Measurements from ENCODE around the gene GIPR.
"Not testable (repeated sequence)": the region's sequence is repeated elsewhere in the genome, so short reads cannot be mapped to it uniquely, and the experiment has no call there.

Gene GIPR, protein sequence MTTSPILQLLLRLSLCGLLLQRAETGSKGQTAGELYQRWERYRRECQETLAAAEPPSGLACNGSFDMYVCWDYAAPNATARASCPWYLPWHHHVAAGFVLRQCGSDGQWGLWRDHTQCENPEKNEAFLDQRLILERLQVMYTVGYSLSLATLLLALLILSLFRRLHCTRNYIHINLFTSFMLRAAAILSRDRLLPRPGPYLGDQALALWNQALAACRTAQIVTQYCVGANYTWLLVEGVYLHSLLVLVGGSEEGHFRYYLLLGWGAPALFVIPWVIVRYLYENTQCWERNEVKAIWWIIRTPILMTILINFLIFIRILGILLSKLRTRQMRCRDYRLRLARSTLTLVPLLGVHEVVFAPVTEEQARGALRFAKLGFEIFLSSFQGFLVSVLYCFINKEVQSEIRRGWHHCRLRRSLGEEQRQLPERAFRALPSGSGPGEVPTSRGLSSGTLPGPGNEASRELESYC

GRCh38 chr19:45667620-45668341, at the start of gene GIPR:
TSS of gene GIPR (plus strand) at chr19:45668221. CDS start at chr19:45669521, 1,300 bp downstream.
- DNase-seq = peak; percentile 60

DNA sequence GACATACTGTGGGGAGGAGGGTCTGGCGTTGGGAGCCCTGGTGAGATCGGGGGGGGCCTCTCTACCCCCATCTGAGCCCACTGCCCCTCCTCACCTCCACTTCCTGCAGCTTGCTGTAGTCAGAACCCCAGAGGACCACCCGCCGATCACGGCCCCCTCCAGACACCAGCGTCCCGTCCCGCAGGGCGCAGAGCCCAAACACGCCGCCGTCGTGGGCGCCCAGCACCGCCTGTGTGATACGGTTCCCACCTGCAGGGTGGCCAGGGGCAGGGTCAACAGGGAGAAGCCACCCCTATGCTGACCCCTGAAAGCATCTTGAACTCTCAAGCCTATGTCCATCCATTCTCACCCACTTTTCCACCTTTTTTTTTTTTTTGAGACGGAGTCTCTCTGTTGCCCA, 46.6 kb upstream of the GIPR start:
- DNase-seq = no peak

DNA sequence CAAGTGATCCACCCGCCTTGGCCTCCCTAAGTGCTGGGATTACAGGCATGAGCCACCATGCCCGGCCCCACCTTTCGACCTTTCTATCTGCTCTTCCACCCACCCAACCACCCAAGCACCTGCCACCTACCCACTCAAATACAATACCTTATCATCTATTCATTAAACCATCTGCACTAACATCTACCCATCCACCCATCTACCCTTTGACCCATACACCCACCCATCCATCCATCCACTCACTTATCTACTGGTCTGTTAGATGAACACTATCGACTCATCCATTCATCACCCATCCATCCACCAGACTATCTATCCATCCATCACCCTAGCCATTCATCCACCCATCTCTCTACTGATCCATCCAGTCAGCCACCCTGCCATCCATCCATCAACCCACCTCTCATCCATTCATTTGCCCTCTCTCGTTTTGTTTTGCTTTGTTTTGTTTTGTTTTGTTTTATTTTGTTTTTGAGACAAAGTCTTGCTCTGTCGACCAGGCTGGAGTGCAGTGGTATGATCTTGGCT, 46.0 kb upstream of the GIPR start:
- no peak for DNase-seq

DNA sequence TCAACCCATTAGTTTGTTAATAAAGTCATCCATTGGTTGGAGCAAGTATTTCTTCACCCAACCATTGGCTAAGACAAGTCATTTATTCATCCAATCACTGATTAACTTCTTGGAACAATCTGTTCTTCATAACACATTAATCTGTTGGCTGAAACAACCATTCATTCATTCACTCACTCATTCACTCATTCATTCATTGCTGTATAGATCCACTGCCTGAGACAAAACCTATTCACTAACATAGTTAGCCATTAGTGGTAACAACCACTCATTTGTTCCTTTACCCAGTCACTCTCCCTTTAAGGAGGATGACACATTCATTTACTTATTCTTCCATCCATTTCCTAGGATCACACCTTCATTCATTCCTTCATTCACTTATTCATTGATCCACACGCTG, 44.0 kb upstream of the GIPR start:
- no peak for DNase-seq

DNA sequence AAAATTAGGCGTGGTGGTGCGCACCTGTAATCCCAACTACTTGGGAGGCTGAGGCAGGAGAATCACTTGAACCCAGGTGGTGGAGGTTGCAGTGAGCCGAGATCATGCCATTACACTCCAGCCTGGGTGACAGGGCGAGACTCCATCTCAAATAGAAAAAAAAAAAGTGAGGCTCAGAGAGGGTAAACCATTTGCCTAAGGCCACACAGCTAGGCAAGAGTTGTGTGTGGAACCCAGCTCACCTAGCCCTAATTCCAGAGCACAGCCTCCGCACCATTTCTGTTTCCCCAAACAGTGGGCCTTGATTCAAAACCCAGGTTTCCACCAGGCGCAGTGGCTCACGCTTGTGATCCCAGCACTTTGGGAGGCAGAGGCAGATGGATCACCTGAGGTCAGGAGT, 39.8 kb upstream of the GIPR start:
- not testable (repeated sequence) for DNase-seq

DNA sequence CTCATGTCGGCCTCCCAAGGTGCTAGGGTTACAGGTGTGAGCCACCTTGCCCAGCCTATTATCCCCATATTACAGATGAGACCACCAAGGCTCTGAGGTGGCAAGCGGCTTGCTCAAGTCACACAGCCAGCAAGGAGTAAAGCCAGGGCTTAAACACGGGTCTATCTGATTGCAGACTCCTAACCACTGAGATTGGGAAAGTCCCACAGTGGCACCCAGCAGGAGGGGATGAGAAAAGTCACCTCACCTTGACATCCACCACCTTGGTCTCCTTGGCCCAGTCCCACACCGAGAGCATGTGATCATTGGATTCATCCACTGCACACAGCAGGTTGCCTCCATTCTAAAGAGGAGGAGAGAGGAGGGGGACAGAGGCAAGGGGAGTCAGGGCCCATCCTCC, 38.3 kb upstream of the GIPR start:
- DNase-seq = no peak

DNA sequence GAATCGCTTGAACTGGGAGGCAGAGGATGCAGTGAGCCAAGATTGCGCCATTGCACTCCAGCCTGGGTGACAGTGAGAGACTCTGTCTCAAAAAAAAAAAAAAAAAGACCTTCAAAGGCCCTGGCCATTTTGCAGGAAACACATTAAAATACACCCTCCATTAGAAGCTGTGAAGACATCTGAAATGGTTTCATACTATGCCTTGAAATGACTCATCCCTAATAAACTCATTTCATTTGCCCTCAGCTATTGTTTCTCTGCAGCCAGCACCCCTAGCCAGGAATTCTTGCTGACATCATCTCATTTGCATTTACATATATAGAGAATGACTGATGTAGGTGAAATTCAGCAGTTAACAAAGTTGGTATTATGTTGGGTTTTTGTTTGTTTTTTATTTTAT, 37.6 kb upstream of the GIPR start:
- DNase-seq = no peak

- DNase-seq = peak; percentile 42
Measured at GRCh38 chr19:45632468-45633196, 35.4 kb upstream of the GIPR start.

- no peak for DNase-seq
Measured at GRCh38 chr19:45636275-45636674, 31.7 kb upstream of the GIPR start.

GRCh38 chr19:45636902-45637301, 31.1 kb upstream of the GIPR start:
- DNase-seq = no peak

- DNase-seq = no peak
Measured at GRCh38 chr19:45637890-45638667, 29.9 kb upstream of the GIPR start.

DNA sequence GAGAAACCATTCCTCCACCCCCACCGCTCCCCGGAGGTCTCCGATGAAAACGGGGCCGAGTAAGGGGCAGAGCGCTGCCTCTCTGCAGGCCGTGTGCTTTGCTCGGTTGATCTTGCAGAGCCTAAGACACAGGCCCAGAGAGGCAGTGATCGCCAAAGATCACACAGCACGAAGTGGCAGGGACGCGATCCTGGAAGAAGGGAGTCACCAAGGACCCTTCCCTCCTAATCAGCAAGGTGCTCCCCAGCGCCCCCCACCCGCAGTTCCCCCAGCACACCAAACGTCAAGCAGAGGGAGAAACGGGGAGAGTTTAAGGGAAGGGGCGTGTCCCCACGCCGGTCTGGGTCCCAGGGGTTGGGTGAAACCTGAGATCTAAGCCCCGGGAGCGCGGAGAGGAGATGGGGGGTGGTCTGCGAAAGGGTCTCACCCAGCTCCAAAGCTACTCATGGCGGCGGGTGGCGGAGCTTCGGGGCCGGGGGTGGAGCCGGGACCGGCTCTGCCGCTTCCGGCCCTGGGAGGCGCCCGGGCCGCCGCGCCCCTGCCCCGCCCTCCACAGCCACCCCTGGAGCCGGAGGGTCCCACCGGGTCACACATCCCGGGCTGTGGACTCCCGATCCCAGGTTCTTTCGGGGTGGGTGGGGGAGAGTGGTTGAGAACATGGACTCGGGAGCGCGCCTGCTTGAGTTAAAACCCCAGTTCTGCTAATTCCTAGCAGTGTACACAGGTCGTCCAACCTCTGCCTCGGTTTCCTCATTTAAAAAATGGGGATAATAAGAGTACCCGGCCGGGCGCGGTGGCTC, 28.9 kb upstream of the GIPR start, which contains the start of gene EML2:
EML2 (minus strand) TSS at position 468 of the 800 bp plus-strand sequence; CDS start at position 447, 21 bp downstream.
- DNase-seq = peak; percentile 47

- DNase-seq = no peak
Measured at GRCh38 chr19:45640849-45641273, 27.2 kb upstream of the GIPR start.

- DNase-seq = peak; percentile 89
Measured at GRCh38 chr19:45641274-45642105, 26.5 kb upstream of the GIPR start.

- peak; percentile 93 for DNase-seq
Measured at GRCh38 chr19:45643024-45643926, 24.7 kb upstream of the GIPR start.

DNA sequence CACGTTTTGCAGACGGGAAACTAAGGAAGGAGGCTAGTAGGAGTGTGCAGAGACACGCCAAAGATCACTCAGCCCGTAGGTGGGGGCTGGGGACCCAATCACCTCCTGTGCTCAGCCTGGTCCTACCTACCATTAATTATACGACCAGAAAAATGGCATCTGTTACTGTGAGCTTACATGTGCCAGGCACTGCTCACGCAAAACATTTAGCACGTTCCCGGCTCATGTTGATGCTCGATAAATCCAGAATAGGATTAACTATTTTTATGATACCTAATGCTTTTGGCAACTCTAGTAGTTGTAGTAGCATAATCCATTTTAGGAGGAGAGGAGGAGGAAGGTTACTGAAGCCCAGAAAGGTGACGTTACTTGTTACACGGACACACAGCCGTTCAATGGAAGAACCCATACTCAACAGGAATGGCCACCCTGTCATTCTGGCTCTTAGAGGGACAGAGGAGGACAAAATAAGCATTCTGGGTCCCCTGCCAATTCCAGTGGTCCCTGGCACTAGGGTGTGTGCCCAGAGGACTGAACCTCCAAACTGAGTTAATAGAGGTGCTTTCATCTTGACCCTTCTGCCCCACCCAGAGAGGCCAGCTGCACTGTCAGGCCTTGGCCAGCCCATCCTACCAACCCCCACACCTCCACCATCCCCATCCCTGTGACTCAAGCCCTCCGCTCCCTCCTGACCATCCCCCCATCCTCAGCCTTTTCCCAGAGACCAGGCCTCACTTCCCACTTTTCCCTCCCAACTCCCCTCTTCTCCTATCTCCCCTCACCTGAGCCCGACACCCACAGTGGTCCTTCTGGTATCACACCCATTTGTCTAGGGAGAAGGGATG, 23.9 kb upstream of the GIPR start:
- DNase-seq = no peak

DNA sequence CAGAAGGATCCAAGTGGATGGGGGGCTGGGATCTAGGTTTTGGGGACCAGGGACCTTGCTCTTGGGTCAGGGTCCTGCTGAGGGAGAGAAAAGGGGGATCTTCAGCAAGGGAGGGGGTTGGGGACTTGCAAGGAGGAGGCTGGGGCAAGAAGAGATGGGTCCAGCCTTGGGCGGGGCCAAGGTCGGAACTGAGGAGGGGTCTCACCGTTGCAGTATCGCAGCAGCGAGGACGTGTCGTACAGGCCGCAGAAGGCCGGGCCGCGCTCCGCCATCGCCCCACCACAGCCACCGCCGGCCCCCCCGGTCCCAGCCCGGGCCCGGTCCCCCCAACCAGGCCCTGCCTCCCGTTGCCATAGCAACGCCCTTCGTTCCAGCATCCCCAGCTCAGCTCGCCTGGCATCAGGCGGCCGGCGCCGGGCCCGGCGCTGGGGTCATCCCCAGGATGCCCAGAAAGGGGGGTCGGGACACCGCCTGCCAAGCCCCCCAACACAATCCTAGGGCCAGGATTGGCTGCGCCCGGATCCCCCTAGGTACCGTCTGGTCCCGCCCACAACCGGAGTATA, 22.9 kb upstream of the GIPR start:
- no peak for DNase-seq

Data from CD4-positive, alpha-beta T cell treated with Interleukin-17A for 1 hour (primary cell).